ENCODE data around the gene TIAM2.
"Not testable (repeated sequence)": the region's sequence is repeated elsewhere in the genome, so short reads cannot be mapped to it uniquely, and the experiment has no call there.

TIAM2 gene

DNA sequence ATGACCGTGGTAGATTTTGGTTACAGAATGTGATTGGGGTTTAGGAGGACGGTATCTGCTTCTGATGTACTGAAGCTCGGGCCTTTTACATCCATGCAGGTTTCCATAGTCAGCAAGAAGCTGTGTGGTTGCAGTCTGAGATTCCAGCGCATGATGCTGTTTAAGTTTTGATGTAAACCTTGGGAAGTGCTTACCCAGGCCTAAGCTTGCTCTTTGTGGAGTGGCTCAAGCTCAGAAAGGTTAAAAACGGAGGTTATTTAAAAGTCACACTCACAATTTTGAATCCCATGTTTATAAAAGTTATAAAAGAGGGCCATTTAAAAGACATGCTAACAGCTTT, 121.4 kb downstream of the TIAM2 start:
- TF ChIP-seq, protein P1, sequence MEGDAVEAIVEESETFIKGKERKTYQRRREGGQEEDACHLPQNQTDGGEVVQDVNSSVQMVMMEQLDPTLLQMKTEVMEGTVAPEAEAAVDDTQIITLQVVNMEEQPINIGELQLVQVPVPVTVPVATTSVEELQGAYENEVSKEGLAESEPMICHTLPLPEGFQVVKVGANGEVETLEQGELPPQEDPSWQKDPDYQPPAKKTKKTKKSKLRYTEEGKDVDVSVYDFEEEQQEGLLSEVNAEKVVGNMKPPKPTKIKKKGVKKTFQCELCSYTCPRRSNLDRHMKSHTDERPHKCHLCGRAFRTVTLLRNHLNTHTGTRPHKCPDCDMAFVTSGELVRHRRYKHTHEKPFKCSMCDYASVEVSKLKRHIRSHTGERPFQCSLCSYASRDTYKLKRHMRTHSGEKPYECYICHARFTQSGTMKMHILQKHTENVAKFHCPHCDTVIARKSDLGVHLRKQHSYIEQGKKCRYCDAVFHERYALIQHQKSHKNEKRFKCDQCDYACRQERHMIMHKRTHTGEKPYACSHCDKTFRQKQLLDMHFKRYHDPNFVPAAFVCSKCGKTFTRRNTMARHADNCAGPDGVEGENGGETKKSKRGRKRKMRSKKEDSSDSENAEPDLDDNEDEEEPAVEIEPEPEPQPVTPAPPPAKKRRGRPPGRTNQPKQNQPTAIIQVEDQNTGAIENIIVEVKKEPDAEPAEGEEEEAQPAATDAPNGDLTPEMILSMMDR (IDR thresholded peaks at IDR 0.05; ENCODE audit: borderline replicate concordance, extremely low read depth, low read length, poor library complexity, severe bottlenecking), result no peak
- no peak for TF ChIP-seq EZH2 (IDR thresholded peaks at IDR 0.05; ENCODE audit: borderline replicate concordance, low read depth, low read length, severe bottlenecking)
- Histone ChIP-seq H3K4me1 (ENCODE audit: insufficient read depth, low read length) (no peaks in the 10 kb centered on the region), H3K4me2 (ENCODE audit: insufficient read depth, low read length) (no peak overlapping the region), H3K27me3 (ENCODE audit: insufficient read depth, low read length, poor library complexity) (no peaks in the 10 kb centered on the region), H3K4me3 (ENCODE audit: low read depth in 1 of 2, low read length in 2 of 2) (no peak overlapping the region), H3K9ac (ENCODE audit: low read depth, low read length) (no peak overlapping the region), H3K79me2 (ENCODE audit: insufficient read depth, low read length) (no peaks in the 10 kb centered on the region), H2AFZ (ENCODE audit: low read depth, low read length) (no peak overlapping the region), H4K20me1 (ENCODE audit: insufficient read depth, low read length) (no peaks in the 10 kb centered on the region), H3K9me3 (ENCODE audit: insufficient read depth, low read length, severe bottlenecking) (no peaks in the 10 kb centered on the region), H3K27ac (ENCODE audit: low read length) (no peak overlapping the region), H3K36me3 (ENCODE audit: insufficient read depth, low read length) (no peaks in the 10 kb centered on the region)
- no peak for DNase-seq
- no peak for ATAC-seq (ENCODE audit: insufficient read depth, low read depth)

DNA sequence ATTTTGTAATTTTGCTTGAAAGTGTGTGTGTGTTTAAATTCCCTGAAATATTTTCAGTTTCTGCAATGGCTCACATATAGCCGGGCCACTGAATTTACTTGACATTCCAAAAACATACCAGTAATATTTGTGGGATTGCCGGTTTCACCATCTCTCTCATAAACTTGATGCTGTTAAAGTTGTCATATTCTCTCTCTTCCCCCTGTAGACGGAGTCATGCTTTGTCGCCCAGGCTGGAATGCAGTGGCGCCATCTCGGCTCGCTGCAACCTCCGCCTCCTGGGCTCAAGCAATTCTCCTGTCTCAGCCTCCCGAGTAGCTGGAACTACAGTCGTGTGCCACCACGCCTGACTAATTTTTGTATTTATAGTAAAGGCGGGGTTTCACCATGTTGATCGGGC, 122.1 kb downstream of the TIAM2 start:
- no peak overlapping the region for H3K4me2 ChIP-seq (ENCODE audit: insufficient read depth, low read length)
- no peaks in the 10 kb centered on the region for H3K27me3 ChIP-seq (ENCODE audit: insufficient read depth, low read length, poor library complexity)
- DNase-seq (no peak), ATAC-seq (ENCODE audit: insufficient read depth, low read depth) (no peak)
- no peaks in the 10 kb centered on the region for H3K4me1 ChIP-seq (ENCODE audit: insufficient read depth, low read length)
- H3K36me3 ChIP-seq (ENCODE audit: insufficient read depth, low read length), result no peaks in the 10 kb centered on the region
- no peaks in the 10 kb centered on the region for H3K9me3 ChIP-seq (ENCODE audit: insufficient read depth, low read length, severe bottlenecking)
- H3K4me3 ChIP-seq (ENCODE audit: low read depth in 1 of 2, low read length in 2 of 2), result no peak overlapping the region
- no peaks in the 10 kb centered on the region for H4K20me1 ChIP-seq (ENCODE audit: insufficient read depth, low read length)
- TF ChIP-seq, protein P1 (IDR thresholded peaks at IDR 0.05; ENCODE audit: borderline replicate concordance, extremely low read depth, low read length, poor library complexity, severe bottlenecking), result no peak
- no peak for TF ChIP-seq EZH2 (IDR thresholded peaks at IDR 0.05; ENCODE audit: borderline replicate concordance, low read depth, low read length, severe bottlenecking)
- H3K9ac ChIP-seq (ENCODE audit: low read depth, low read length), result no peak overlapping the region
- H3K27ac ChIP-seq (ENCODE audit: low read length), result no peak overlapping the region
- no peaks in the 10 kb centered on the region for H3K79me2 ChIP-seq (ENCODE audit: insufficient read depth, low read length)
- H2AFZ ChIP-seq (ENCODE audit: low read depth, low read length), result no peak overlapping the region

DNA sequence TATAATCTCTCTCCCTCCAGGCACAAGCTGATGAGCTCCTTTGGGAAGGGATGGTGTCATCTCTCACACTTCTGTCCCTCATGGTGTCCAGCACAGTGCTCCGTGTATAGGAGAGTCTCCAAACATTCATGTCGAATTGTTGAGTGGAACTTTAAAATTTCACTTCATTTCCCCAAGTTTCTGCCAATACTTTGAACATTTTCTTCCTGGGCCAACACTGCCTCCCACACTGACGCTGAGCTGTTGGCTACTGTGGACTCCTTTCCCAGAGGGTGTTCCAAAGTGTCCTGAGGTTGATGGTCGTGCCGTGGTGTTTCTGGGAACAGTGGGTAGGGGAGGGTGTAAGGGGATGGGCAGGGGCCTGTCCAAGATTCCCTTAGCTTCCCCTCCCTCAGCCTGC, 122.7 kb downstream of the TIAM2 start:
- no peak for DNase-seq
- TF ChIP-seq EZH2 (IDR thresholded peaks at IDR 0.05; ENCODE audit: borderline replicate concordance, low read depth, low read length, severe bottlenecking), result no peak
- TF ChIP-seq, protein P1 (IDR thresholded peaks at IDR 0.05; ENCODE audit: borderline replicate concordance, extremely low read depth, low read length, poor library complexity, severe bottlenecking), result no peak
- Histone ChIP-seq H3K4me1 (ENCODE audit: insufficient read depth, low read length) (no peaks in the 10 kb centered on the region), H3K79me2 (ENCODE audit: insufficient read depth, low read length) (no peaks in the 10 kb centered on the region), H3K4me3 (ENCODE audit: low read depth in 1 of 2, low read length in 2 of 2) (no peak overlapping the region), H4K20me1 (ENCODE audit: insufficient read depth, low read length) (no peaks in the 10 kb centered on the region), H2AFZ (ENCODE audit: low read depth, low read length) (no peak overlapping the region), H3K36me3 (ENCODE audit: insufficient read depth, low read length) (no peaks in the 10 kb centered on the region), H3K9ac (ENCODE audit: low read depth, low read length) (no peak overlapping the region), H3K4me2 (ENCODE audit: insufficient read depth, low read length) (no peak overlapping the region), H3K27ac (ENCODE audit: low read length) (no peak overlapping the region), H3K9me3 (ENCODE audit: insufficient read depth, low read length, severe bottlenecking) (no peaks in the 10 kb centered on the region), H3K27me3 (ENCODE audit: insufficient read depth, low read length, poor library complexity) (no peaks in the 10 kb centered on the region)
- no peak for ATAC-seq (ENCODE audit: insufficient read depth, low read depth)

DNA sequence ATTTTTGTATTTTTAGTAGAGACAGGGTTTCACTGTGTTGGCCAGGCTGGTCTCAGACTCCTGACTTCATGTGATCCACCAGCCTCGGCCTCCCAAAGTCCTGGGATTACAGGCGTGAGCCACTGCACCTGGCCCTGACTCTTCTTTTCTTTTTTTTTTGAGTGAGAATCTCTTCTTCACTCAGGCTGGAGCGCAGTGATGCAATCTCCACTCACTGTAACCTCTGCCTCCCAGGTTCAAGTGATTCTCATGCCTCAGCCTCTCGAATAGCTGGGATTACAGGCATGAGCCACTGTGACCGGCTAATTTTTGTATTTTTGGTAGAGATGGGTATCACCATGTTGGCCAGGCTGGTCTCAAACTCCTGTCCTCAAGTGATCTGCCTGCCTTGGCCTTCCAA, 124.1 kb downstream of the TIAM2 start:
- not testable (repeated sequence) for H3K27me3 ChIP-seq (ENCODE audit: insufficient read depth, low read length, poor library complexity); H3K4me3 ChIP-seq (ENCODE audit: low read depth in 1 of 2, low read length in 2 of 2); H3K79me2 ChIP-seq (ENCODE audit: insufficient read depth, low read length); H3K4me2 ChIP-seq (ENCODE audit: insufficient read depth, low read length); H3K36me3 ChIP-seq (ENCODE audit: insufficient read depth, low read length); H3K27ac ChIP-seq (ENCODE audit: low read length); H3K4me1 ChIP-seq (ENCODE audit: insufficient read depth, low read length); H4K20me1 ChIP-seq (ENCODE audit: insufficient read depth, low read length); H2AFZ ChIP-seq (ENCODE audit: low read depth, low read length); DNase-seq; ATAC-seq (ENCODE audit: insufficient read depth, low read depth); H3K9ac ChIP-seq (ENCODE audit: low read depth, low read length); H3K9me3 ChIP-seq (ENCODE audit: insufficient read depth, low read length, severe bottlenecking)

Measured in DND-41 (cell line).